Loucy (cell line): ENCODE results near the gene FAM222B.

Experiments used
- H2AFZ ChIP-seq: fragments of 200-600 bp; sonication (generic); 2 replicates; pipeline ENCODE4 v1.6.0; 2016; ENCODE audit warnings: antibody characterized with exemption, mild to moderate bottlenecking, low read length, moderate library complexity
- H3F3A ChIP-seq: fragments of 200-600 bp; 2 replicates; pipeline ENCODE4 v1.6.0; 2016; ENCODE audit warnings: antibody characterized with exemption, low read depth, mild to moderate bottlenecking
- H3K27me3 ChIP-seq: fragments of 200-600 bp; sonication (generic); 2 replicates; pipeline ENCODE4 v1.6.1; 2014; ENCODE audit warnings: low read length, mild to moderate bottlenecking; ENCODE audit not compliant: insufficient read depth, poor library complexity, severe bottlenecking
- H3K36me3 ChIP-seq: fragments of 200-600 bp; sonication (generic); 2 replicates; pipeline ENCODE4 v1.6.1; 2016; ENCODE audit warnings: low read length; ENCODE audit not compliant: insufficient read depth
- H3K4me1 ChIP-seq: fragments of 200-600 bp; sonication (generic); 2 replicates; pipeline ENCODE4 v1.5.1; 2014; ENCODE audit warnings: low read length, mild to moderate bottlenecking; ENCODE audit not compliant: insufficient read depth, poor library complexity, severe bottlenecking
- H3K4me2 ChIP-seq: fragments of 200-600 bp; sonication (generic); 2 replicates; pipeline ENCODE4 v1.6.0; 2014; ENCODE audit warnings: antibody characterized with exemption, low read length, low read depth, mild to moderate bottlenecking; ENCODE audit not compliant: poor library complexity, severe bottlenecking
- H3K4me3 ChIP-seq: fragments of 200-600 bp; sonication (generic); 2 replicates; pipeline ENCODE4 v1.5.1; 2014; ENCODE audit warnings: low read length, mild to moderate bottlenecking, mixed read lengths; ENCODE audit not compliant: poor library complexity, severe bottlenecking
- H3K79me2 ChIP-seq: fragments of 200-600 bp; sonication (generic); 2 replicates; pipeline ENCODE4 v1.6.1; 2014; ENCODE audit warnings: low read length; ENCODE audit not compliant: insufficient read depth
- H3K9ac ChIP-seq: fragments of 200-600 bp; sonication (generic); 2 replicates; pipeline ENCODE4 v1.6.0; 2014; ENCODE audit warnings: mild to moderate bottlenecking, low read depth, low read length, moderate library complexity; ENCODE audit not compliant: poor library complexity, severe bottlenecking
- H3K9me2 ChIP-seq: fragments of 200-600 bp; sonication (generic); replicated peaks from 2 replicates; pipeline ENCODE4 v1.6.1; 2016; ENCODE audit warnings: low read depth, low read length, mixed read lengths
- H3K9me3 ChIP-seq: fragments of 200-600 bp; sonication (generic); 2 replicates; pipeline ENCODE4 v1.6.1; 2014; ENCODE audit warnings: mild to moderate bottlenecking, antibody characterized with exemption, low read length, low read depth; ENCODE audit not compliant: insufficient read depth
- H4K20me1 ChIP-seq: fragments of 200-600 bp; sonication (generic); 2 replicates; pipeline ENCODE4 v1.6.0; 2014; ENCODE audit warnings: antibody characterized with exemption, low read length, mild to moderate bottlenecking; ENCODE audit not compliant: insufficient read depth, poor library complexity, severe bottlenecking
- CTCF ChIP-seq: fragments of 200-600 bp; sonication (generic); conservative IDR thresholded peaks from 2 replicates; pipeline ENCODE4 v1.5.1; 2014; ENCODE audit warnings: mild to moderate bottlenecking, antibody characterized with exemption, low read length
- EZH2phosphoT487 ChIP-seq: fragments of 200-600 bp; IDR thresholded peaks from 2 replicates; pipeline ENCODE4 v1.6.1; 2018; ENCODE audit warnings: antibody characterized with exemption, mild to moderate bottlenecking, moderate library complexity, borderline replicate concordance

FAM222B gene

GRCh38 chr17:28885951-28886350 lies 43.4 kb upstream of the FAM222B start:
- no peak overlapping the region for H2AFZ ChIP-seq
- H3K9me2 ChIP-seq = no peaks in the 10 kb centered on the region
- TF ChIP-seq CTCF = no peak
- no peak for TF ChIP-seq EZH2phosphoT487
- H3K36me3 ChIP-seq = peaks cover 17% of the 10 kb centered on the region; the same call in 1 of the 2 replicates
- H3K27me3 ChIP-seq = no peaks in the 10 kb centered on the region
- H3K4me2 ChIP-seq = no peak overlapping the region
- no peaks in the 10 kb centered on the region for H3K4me1 ChIP-seq
- no peaks in the 10 kb centered on the region for H3F3A ChIP-seq
- no peaks in the 10 kb centered on the region for H3K79me2 ChIP-seq
- no peaks in the 10 kb centered on the region for H4K20me1 ChIP-seq
- no peak overlapping the region for H3K4me3 ChIP-seq
- no peak overlapping the region for H3K9ac ChIP-seq
- no peaks in the 10 kb centered on the region for H3K9me3 ChIP-seq

- no peaks in the 10 kb centered on the region for H4K20me1 ChIP-seq
- peaks cover 22% of the 10 kb centered on the region; the same call in 1 of the 2 replicates for H3K36me3 ChIP-seq
- H3K9ac ChIP-seq = no peak overlapping the region
- no peak overlapping the region for H3K4me3 ChIP-seq
- no peaks in the 10 kb centered on the region for H3K9me3 ChIP-seq
- no peaks in the 10 kb centered on the region for H3K79me2 ChIP-seq
- no peaks in the 10 kb centered on the region for H3K27me3 ChIP-seq
- H3K9me2 ChIP-seq = no peaks in the 10 kb centered on the region
- H2AFZ ChIP-seq = no peak overlapping the region
- TF ChIP-seq EZH2phosphoT487 (no peak), CTCF (no peak)
- no peaks in the 10 kb centered on the region for H3K4me1 ChIP-seq
- no peak overlapping the region for H3K4me2 ChIP-seq
- no peaks in the 10 kb centered on the region for H3F3A ChIP-seq
These were observed 42.8 kb upstream of the FAM222B start for GRCh38 chr17:28885363-28885762.

- Histone ChIP-seq H3K9me3 (no peaks in the 10 kb centered on the region), H2AFZ (no peak overlapping the region), H3K79me2 (no peaks in the 10 kb centered on the region), H3K36me3 (peaks cover 26% of the 10 kb centered on the region; the same call in 1 of the 2 replicates), H3K4me3 (no peak overlapping the region), H3F3A (no peaks in the 10 kb centered on the region), H3K27me3 (no peaks in the 10 kb centered on the region), H4K20me1 (no peaks in the 10 kb centered on the region), H3K9me2 (no peaks in the 10 kb centered on the region), H3K9ac (no peak overlapping the region), H3K4me2 (no peak overlapping the region), H3K4me1 (no peaks in the 10 kb centered on the region)
- TF ChIP-seq EZH2phosphoT487 (no peak), CTCF (no peak)
These were observed 41.5 kb upstream of the FAM222B start for GRCh38 chr17:28883967-28884702.
